Suprapubic skin (tissue), 4 donors: Measurements from ENCODE around the gene THSD7B.

ENCODE experiments used
- EP300 ChIP-seq: sonication (generic); formaldehyde crosslinking; IDR thresholded peaks from one replicate; pipeline ENCODE4 v1.6.1; 2017; ENCODE audit warnings: antibody characterized with exemption
- POLR2A ChIP-seq, 2 donors: fragments of 450-650 bp; IDR thresholded peaks; one replicate each; pipeline ENCODE4 v1.6.1; 2017; ENCODE audit warnings: antibody characterized with exemption in 2 of 2, mild to moderate bottlenecking in 2 of 2, moderate library complexity in 2 of 2
- POLR2AphosphoS5 ChIP-seq, 3 donors: sonication (generic); formaldehyde crosslinking; IDR thresholded peaks; one replicate each; pipeline ENCODE4 v1.6.1; 2017; ENCODE audit warnings: antibody characterized with exemption in 3 of 3
- TF ChIP-seq, protein P1 (sequence below), 2 donors: fragments of 200-600 bp in 1 of 2; fragments of 450-650 bp in 1 of 2; sonication (generic) in 1 of 2; IDR thresholded peaks; one replicate each; pipeline ENCODE4 v1.5.1; 2016 to 2019; ENCODE audit warnings: antibody characterized with exemption in 2 of 2, mild to moderate bottlenecking in 1 of 2, moderate library complexity in 1 of 2

DNA sequence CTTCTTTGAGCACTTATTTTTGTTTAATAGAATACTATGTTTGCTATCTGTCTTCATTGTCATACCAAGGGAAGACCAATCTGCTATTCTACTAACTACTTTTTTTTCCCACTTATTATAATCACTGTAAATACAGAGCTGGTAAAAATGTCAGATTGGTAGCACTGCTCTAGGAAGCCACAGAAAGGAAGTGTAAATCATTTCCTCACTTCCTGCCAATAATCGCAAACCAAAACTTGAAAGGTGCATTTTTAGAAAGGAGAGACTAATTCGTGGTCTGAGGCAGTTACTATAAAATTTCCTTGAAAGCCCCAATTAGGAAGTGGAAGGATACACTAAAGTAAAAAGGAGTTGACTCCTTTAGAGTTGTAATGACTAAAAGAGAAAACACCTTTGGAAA, 13.9 kb upstream of the THSD7B start:
- TF ChIP-seq, protein P1, sequence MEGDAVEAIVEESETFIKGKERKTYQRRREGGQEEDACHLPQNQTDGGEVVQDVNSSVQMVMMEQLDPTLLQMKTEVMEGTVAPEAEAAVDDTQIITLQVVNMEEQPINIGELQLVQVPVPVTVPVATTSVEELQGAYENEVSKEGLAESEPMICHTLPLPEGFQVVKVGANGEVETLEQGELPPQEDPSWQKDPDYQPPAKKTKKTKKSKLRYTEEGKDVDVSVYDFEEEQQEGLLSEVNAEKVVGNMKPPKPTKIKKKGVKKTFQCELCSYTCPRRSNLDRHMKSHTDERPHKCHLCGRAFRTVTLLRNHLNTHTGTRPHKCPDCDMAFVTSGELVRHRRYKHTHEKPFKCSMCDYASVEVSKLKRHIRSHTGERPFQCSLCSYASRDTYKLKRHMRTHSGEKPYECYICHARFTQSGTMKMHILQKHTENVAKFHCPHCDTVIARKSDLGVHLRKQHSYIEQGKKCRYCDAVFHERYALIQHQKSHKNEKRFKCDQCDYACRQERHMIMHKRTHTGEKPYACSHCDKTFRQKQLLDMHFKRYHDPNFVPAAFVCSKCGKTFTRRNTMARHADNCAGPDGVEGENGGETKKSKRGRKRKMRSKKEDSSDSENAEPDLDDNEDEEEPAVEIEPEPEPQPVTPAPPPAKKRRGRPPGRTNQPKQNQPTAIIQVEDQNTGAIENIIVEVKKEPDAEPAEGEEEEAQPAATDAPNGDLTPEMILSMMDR (IDR thresholded peaks at IDR 0.05): no peak
- no peak for TF ChIP-seq POLR2A (IDR thresholded peaks at IDR 0.05)
- no peak for TF ChIP-seq POLR2AphosphoS5 (IDR thresholded peaks at IDR 0.05)
- no peak for TF ChIP-seq EP300
